Left ventricle myocardium inferior (tissue), 1 donor: Measurements from ENCODE around the gene UBA5. TPM values are rescaled to one million over a fixed set of nuclear protein-coding genes. Genes with fewer than 3 reads are reported as not detected.

Experiments
- DNase-seq: peaks from one replicate; pipeline ENCODE4 v3.0.0-alpha.2; 2020
- H3K27ac ChIP-seq: fragments of 200-600 bp; replicated peaks from 2 replicates; pipeline ENCODE4 v1.8.0; 2021
- H3K27me3 ChIP-seq: fragments of 200-600 bp; 2 replicates; pipeline ENCODE4 v1.8.0; 2021; ENCODE audit warnings: low read depth
- H3K36me3 ChIP-seq: fragments of 200-600 bp; 2 replicates; pipeline ENCODE4 v1.8.0; 2021
- H3K4me1 ChIP-seq: fragments of 200-600 bp; 2 replicates; pipeline ENCODE4 v1.8.0; 2021
- H3K4me3 ChIP-seq: fragments of 200-600 bp; 2 replicates; pipeline ENCODE4 v1.8.0; 2021; ENCODE audit warnings: mild to moderate bottlenecking, moderate library complexity
- H3K9me3 ChIP-seq: fragments of 200-600 bp; replicated peaks from 2 replicates; pipeline ENCODE4 v1.8.0; 2021
- CTCF ChIP-seq: fragments of 200-600 bp; IDR thresholded peaks from 2 replicates; pipeline ENCODE4 v1.8.0; 2021; ENCODE audit warnings: antibody characterized with exemption, mild to moderate bottlenecking, borderline replicate concordance
- intact Hi-C: fragments of 100-400 bp; cut with micrococcal nuclease; formaldehyde crosslinking; loops from one replicate; pipeline ENCODE4 v1.11.0; 2022
- total RNA-seq: library from RNA; stranded (reverse); fragmentation: NEBNext Ultra II Directional; extraction: Animal tissue kit (Norgen Biotek cat#: 25700); gene quantifications from one replicate; pipeline ENCODE4 v1.2.1, GENCODE V29; 2021
- donor health status: DM: no; HTN: yes; CAD: no; lungs with severe emphysema.

Gene UBA5
- total RNA-seq, 1 donor from 2014 or later: 37.5 TPM

- Histone ChIP-seq H3K27me3 (no peaks in the 10 kb centered on the region), H3K4me3 (peak within 1 kb of the TSS; percentile 87), H3K4me1 (peaks cover 95% of the 10 kb centered on the region), H3K36me3 (no peaks in the 10 kb centered on the region), H3K27ac (peak within 1 kb of the TSS; percentile 94), H3K9me3 (no peaks in the 10 kb centered on the region)
- intact Hi-C loops: no loop called here
- peak; percentile 83 for TF ChIP-seq CTCF
- peak; percentile 71 for DNase-seq
Observed at GRCh38 chr3:132659365-132660051, 621 bp upstream of the UBA5 start, which contains the start of gene ACAD11. Gene ACAD11, minus strand, starts transcription at chr3:132659809. Its CDS starts 58 bp downstream, at chr3:132659751.

GRCh38 chr3:132660811-132661070 is 612 bp downstream of the UBA5 start:
- Histone ChIP-seq H3K4me3 (peak overlapping the region; percentile 87), H3K36me3 (peaks cover 4% of the 10 kb centered on the region), H3K9me3 (no peaks in the 10 kb centered on the region), H3K27me3 (no peaks in the 10 kb centered on the region), H3K27ac (peak overlapping the region; percentile 94), H3K4me1 (peaks cover 91% of the 10 kb centered on the region)
- TF ChIP-seq CTCF: no peak
- intact Hi-C loops: no loop called here
- DNase-seq: no peak

- TF ChIP-seq CTCF: no peak
- peaks cover 7% of the 10 kb centered on the region for H3K36me3 ChIP-seq
- no peak for DNase-seq
- H3K4me3 ChIP-seq: peak overlapping the region; percentile 87
- H3K4me1 ChIP-seq: peaks cover 88% of the 10 kb centered on the region
- H3K27ac ChIP-seq: peak overlapping the region; percentile 94
- H3K9me3 ChIP-seq: no peaks in the 10 kb centered on the region
- intact Hi-C loops: no loop called here
- H3K27me3 ChIP-seq: no peaks in the 10 kb centered on the region
Observed at GRCh38 chr3:132661101-132661500, 972 bp downstream of the UBA5 start.

GRCh38 chr3:132662212-132662611 is 2.1 kb downstream of the UBA5 start:
- intact Hi-C loops: no loop called here
- Histone ChIP-seq H3K4me1 (peaks cover 77% of the 10 kb centered on the region), H3K4me3 (peak overlapping the region; percentile 87)

GRCh38 chr3:132665230-132665745 is 5.2 kb downstream of the UBA5 start:
- no peak overlapping the region for H3K4me3 ChIP-seq
- TF ChIP-seq CTCF: no peak
- no peak overlapping the region for H3K27ac ChIP-seq
- intact Hi-C loops: no loop called here
- no peak for DNase-seq
- H3K27me3 ChIP-seq: no peaks in the 10 kb centered on the region
- no peaks in the 10 kb centered on the region for H3K9me3 ChIP-seq
- H3K4me1 ChIP-seq: peaks cover 72% of the 10 kb centered on the region
- peaks cover 21% of the 10 kb centered on the region for H3K36me3 ChIP-seq

More at GRCh38 chr3:132662212-132662611, 2.1 kb downstream of the UBA5 start:
- Histone ChIP-seq H3K9me3 (no peaks in the 10 kb centered on the region), H3K27ac (no peak overlapping the region), H3K27me3 (no peaks in the 10 kb centered on the region), H3K36me3 (peaks cover 18% of the 10 kb centered on the region)
- TF ChIP-seq CTCF: no peak
- no peak for DNase-seq
